Loucy (cell line): ENCODE data around the gene SEC14L3.

Experiments used
- H2AFZ ChIP-seq: fragments of 200-600 bp; sonication (generic); 2 replicates; pipeline ENCODE4 v1.6.0; 2016; ENCODE audit warnings: antibody characterized with exemption, mild to moderate bottlenecking, low read length, moderate library complexity
- H3F3A ChIP-seq: fragments of 200-600 bp; 2 replicates; pipeline ENCODE4 v1.6.0; 2016; ENCODE audit warnings: antibody characterized with exemption, low read depth, mild to moderate bottlenecking
- H3K27me3 ChIP-seq: fragments of 200-600 bp; sonication (generic); 2 replicates; pipeline ENCODE4 v1.6.1; 2014; ENCODE audit warnings: low read length, mild to moderate bottlenecking; ENCODE audit not compliant: insufficient read depth, poor library complexity, severe bottlenecking
- H3K36me3 ChIP-seq: fragments of 200-600 bp; sonication (generic); 2 replicates; pipeline ENCODE4 v1.6.1; 2016; ENCODE audit warnings: low read length; ENCODE audit not compliant: insufficient read depth
- H3K4me1 ChIP-seq: fragments of 200-600 bp; sonication (generic); 2 replicates; pipeline ENCODE4 v1.5.1; 2014; ENCODE audit warnings: low read length, mild to moderate bottlenecking; ENCODE audit not compliant: insufficient read depth, poor library complexity, severe bottlenecking
- H3K4me2 ChIP-seq: fragments of 200-600 bp; sonication (generic); 2 replicates; pipeline ENCODE4 v1.6.0; 2014; ENCODE audit warnings: antibody characterized with exemption, low read length, low read depth, mild to moderate bottlenecking; ENCODE audit not compliant: poor library complexity, severe bottlenecking
- H3K4me3 ChIP-seq: fragments of 200-600 bp; sonication (generic); 2 replicates; pipeline ENCODE4 v1.5.1; 2014; ENCODE audit warnings: low read length, mild to moderate bottlenecking, mixed read lengths; ENCODE audit not compliant: poor library complexity, severe bottlenecking
- H3K79me2 ChIP-seq: fragments of 200-600 bp; sonication (generic); 2 replicates; pipeline ENCODE4 v1.6.1; 2014; ENCODE audit warnings: low read length; ENCODE audit not compliant: insufficient read depth
- H3K9ac ChIP-seq: fragments of 200-600 bp; sonication (generic); 2 replicates; pipeline ENCODE4 v1.6.0; 2014; ENCODE audit warnings: mild to moderate bottlenecking, low read depth, low read length, moderate library complexity; ENCODE audit not compliant: poor library complexity, severe bottlenecking
- H3K9me2 ChIP-seq: fragments of 200-600 bp; sonication (generic); replicated peaks from 2 replicates; pipeline ENCODE4 v1.6.1; 2016; ENCODE audit warnings: low read depth, low read length, mixed read lengths
- H3K9me3 ChIP-seq: fragments of 200-600 bp; sonication (generic); 2 replicates; pipeline ENCODE4 v1.6.1; 2014; ENCODE audit warnings: mild to moderate bottlenecking, antibody characterized with exemption, low read length, low read depth; ENCODE audit not compliant: insufficient read depth
- H4K20me1 ChIP-seq: fragments of 200-600 bp; sonication (generic); 2 replicates; pipeline ENCODE4 v1.6.0; 2014; ENCODE audit warnings: antibody characterized with exemption, low read length, mild to moderate bottlenecking; ENCODE audit not compliant: insufficient read depth, poor library complexity, severe bottlenecking
- EZH2phosphoT487 ChIP-seq: fragments of 200-600 bp; IDR thresholded peaks from 2 replicates; pipeline ENCODE4 v1.6.1; 2018; ENCODE audit warnings: antibody characterized with exemption, mild to moderate bottlenecking, moderate library complexity, borderline replicate concordance
- TF ChIP-seq, protein P1 (sequence below): fragments of 200-600 bp; sonication (generic); conservative IDR thresholded peaks from 2 replicates; pipeline ENCODE4 v1.5.1; 2014; ENCODE audit warnings: mild to moderate bottlenecking, antibody characterized with exemption, low read length

The SEC14L3 gene

DNA sequence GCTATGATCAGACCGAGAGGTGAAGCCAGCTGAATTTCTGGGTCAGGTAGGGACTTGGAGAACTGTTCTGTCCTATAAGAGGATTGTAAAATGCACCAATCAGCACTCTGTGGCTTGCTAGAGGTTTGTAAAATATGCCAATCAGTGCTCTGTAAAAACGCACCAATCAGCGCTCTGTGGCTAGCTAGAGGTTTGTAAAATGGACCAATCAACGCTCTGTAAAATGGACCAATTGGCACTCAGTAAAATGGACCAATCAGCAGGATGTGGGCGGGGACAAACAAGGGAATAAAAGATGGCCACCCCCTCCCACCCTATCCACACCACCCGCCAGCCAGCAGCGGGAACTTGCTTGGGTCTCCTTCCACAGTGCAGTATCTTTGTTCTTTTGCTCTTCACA is 40.1 kb upstream of the SEC14L3 start:
- no peaks in the 10 kb centered on the region for H3K36me3 ChIP-seq
- H3K9me2 ChIP-seq: no peaks in the 10 kb centered on the region
- H4K20me1 ChIP-seq: no peaks in the 10 kb centered on the region
- H3K4me3 ChIP-seq: no peak overlapping the region
- H3F3A ChIP-seq: no peaks in the 10 kb centered on the region
- H3K27me3 ChIP-seq: no peaks in the 10 kb centered on the region
- H3K4me2 ChIP-seq: no peak overlapping the region
- no peaks in the 10 kb centered on the region for H3K9me3 ChIP-seq
- no peaks in the 10 kb centered on the region for H3K79me2 ChIP-seq
- no peak overlapping the region for H3K9ac ChIP-seq
- TF ChIP-seq, protein P1, sequence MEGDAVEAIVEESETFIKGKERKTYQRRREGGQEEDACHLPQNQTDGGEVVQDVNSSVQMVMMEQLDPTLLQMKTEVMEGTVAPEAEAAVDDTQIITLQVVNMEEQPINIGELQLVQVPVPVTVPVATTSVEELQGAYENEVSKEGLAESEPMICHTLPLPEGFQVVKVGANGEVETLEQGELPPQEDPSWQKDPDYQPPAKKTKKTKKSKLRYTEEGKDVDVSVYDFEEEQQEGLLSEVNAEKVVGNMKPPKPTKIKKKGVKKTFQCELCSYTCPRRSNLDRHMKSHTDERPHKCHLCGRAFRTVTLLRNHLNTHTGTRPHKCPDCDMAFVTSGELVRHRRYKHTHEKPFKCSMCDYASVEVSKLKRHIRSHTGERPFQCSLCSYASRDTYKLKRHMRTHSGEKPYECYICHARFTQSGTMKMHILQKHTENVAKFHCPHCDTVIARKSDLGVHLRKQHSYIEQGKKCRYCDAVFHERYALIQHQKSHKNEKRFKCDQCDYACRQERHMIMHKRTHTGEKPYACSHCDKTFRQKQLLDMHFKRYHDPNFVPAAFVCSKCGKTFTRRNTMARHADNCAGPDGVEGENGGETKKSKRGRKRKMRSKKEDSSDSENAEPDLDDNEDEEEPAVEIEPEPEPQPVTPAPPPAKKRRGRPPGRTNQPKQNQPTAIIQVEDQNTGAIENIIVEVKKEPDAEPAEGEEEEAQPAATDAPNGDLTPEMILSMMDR: no peak
- no peak for TF ChIP-seq EZH2phosphoT487
- no peaks in the 10 kb centered on the region for H3K4me1 ChIP-seq
- no peak overlapping the region for H2AFZ ChIP-seq

DNA sequence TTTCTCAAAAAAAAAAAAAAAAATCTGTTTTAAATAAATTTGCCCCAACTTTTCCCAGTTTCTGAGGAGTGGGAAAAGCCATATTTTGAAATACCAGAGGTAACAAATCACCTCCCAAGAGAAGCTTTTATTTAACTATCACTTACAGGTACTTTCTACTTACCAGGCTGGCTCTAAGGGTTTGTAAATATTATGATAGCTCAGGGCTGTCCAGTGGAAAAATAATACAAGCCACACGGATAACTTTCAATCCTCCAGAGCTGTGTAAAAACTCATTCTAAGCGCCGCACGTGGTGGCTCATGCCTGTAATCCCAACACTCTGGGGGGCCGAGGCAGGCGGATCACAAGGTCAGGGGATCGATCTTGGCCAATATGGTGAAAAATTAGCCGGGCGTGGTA is 39.3 kb upstream of the SEC14L3 start:
- no peaks in the 10 kb centered on the region for H4K20me1 ChIP-seq
- no peak overlapping the region for H3K4me3 ChIP-seq
- no peaks in the 10 kb centered on the region for H3K9me3 ChIP-seq
- H3F3A ChIP-seq: no peaks in the 10 kb centered on the region
- no peaks in the 10 kb centered on the region for H3K36me3 ChIP-seq
- H3K27me3 ChIP-seq: no peaks in the 10 kb centered on the region
- no peak overlapping the region for H3K4me2 ChIP-seq
- H2AFZ ChIP-seq: no peak overlapping the region
- no peak overlapping the region for H3K9ac ChIP-seq
- no peaks in the 10 kb centered on the region for H3K4me1 ChIP-seq
- no peak for TF ChIP-seq EZH2phosphoT487
- TF ChIP-seq, protein P1: no peak
- H3K79me2 ChIP-seq: no peaks in the 10 kb centered on the region
- H3K9me2 ChIP-seq: no peaks in the 10 kb centered on the region

DNA sequence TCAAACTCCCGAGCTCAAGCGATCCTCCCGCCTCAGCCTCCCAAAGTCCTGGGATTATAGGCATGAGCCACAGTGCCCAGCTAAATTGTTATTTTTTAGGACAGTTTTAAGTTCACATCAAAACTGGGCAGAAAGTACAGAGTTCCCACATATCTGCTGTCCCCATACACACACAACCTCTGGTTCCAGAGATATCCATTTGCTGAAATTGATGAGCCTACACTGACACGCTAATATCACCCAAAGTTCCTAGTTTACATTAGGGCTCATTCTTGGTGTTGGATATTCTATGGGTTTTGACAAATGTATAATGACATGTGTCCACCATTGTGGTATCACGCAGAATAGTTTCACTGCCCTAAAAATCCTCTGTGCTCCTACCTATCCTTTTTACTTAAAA is 36.4 kb upstream of the SEC14L3 start:
- no peaks in the 10 kb centered on the region for H3K4me1 ChIP-seq
- H3K9me3 ChIP-seq: no peaks in the 10 kb centered on the region
- no peaks in the 10 kb centered on the region for H3K27me3 ChIP-seq
- TF ChIP-seq, protein P1: no peak
- no peak for TF ChIP-seq EZH2phosphoT487
- H3K4me2 ChIP-seq: no peak overlapping the region
- no peak overlapping the region for H3K9ac ChIP-seq
- no peak overlapping the region for H2AFZ ChIP-seq
- H3K36me3 ChIP-seq: no peaks in the 10 kb centered on the region
- H4K20me1 ChIP-seq: no peaks in the 10 kb centered on the region
- no peaks in the 10 kb centered on the region for H3K9me2 ChIP-seq
- H3K4me3 ChIP-seq: no peak overlapping the region
- H3K79me2 ChIP-seq: no peaks in the 10 kb centered on the region
- no peaks in the 10 kb centered on the region for H3F3A ChIP-seq
